Osteoblast (primary cell): ENCODE results near the gene MAMDC4. TPM values are rescaled to one million over a fixed set of nuclear protein-coding genes. Genes with fewer than 3 reads are reported as not detected.
A peak's percentile ranks its signal among the peaks of the same experiment; 100 is the strongest.

Source experiments
- DNase-seq: peaks from one replicate; pipeline ENCODE4 v3.0.0; 2011; ENCODE audit warnings: low spot score, mixed read lengths; ENCODE audit not compliant: insufficient read length; ENCODE audit errors: missing footprints
- H2AFZ ChIP-seq: 2 replicates; pipeline ENCODE4 v1.6.0; 2011; ENCODE audit warnings: mild to moderate bottlenecking, low read length
- H3K27ac ChIP-seq: 2 replicates; pipeline ENCODE4 v1.5.1; 2011; ENCODE audit warnings: mild to moderate bottlenecking, low read depth, low read length, moderate library complexity
- H3K27me3 ChIP-seq: 2 replicates; pipeline ENCODE4 v1.6.0; 2012; ENCODE audit warnings: mild to moderate bottlenecking, control low read depth, inconsistent platforms, low read length, moderate library complexity; ENCODE audit not compliant: insufficient read depth
- H3K36me3 ChIP-seq: 2 replicates; pipeline ENCODE4 v1.5.1; 2011; ENCODE audit warnings: mild to moderate bottlenecking, low read length, control low read depth, moderate library complexity; ENCODE audit not compliant: insufficient read depth
- H3K4me1 ChIP-seq: 2 replicates; pipeline ENCODE4 v1.5.1; 2011; ENCODE audit warnings: mild to moderate bottlenecking, low read length, control low read depth, moderate library complexity; ENCODE audit not compliant: insufficient read depth
- H3K4me2 ChIP-seq: 2 replicates; pipeline ENCODE4 v1.6.0; 2011; ENCODE audit warnings: mild to moderate bottlenecking, low read length; ENCODE audit not compliant: insufficient read depth
- H3K4me3 ChIP-seq: fragments of 200-600 bp; sonication (generic); 3 replicates; pipeline ENCODE4 v1.5.1; 2012; ENCODE audit warnings: mild to moderate bottlenecking, low read length, inconsistent platforms; ENCODE audit not compliant: insufficient read depth
- H3K79me2 ChIP-seq: 2 replicates; pipeline ENCODE4 v1.6.0; 2012; ENCODE audit warnings: mild to moderate bottlenecking, low read length, control low read depth, inconsistent platforms; ENCODE audit not compliant: insufficient read depth
- H3K9me3 ChIP-seq: 2 replicates; pipeline ENCODE4 v1.5.1; 2011; ENCODE audit warnings: low read depth, low read length, control low read depth
- H4K20me1 ChIP-seq: 2 replicates; pipeline ENCODE4 v1.6.0; 2012; ENCODE audit warnings: mild to moderate bottlenecking, low read length, control low read depth; ENCODE audit not compliant: insufficient read depth
- total RNA-seq: library from RNA; depleted of rRNA; stranded (reverse); fragments of >200 nt; gene quantifications from 2 replicates; pipeline ENCODE4 v1.2.3, GENCODE V29; 2012
- TF ChIP-seq, protein P1 (sequence below): IDR thresholded peaks from 2 replicates; pipeline ENCODE4 v1.5.1; 2011; ENCODE audit warnings: mild to moderate bottlenecking, low read depth, low read length, moderate library complexity; ENCODE audit errors: extremely low read depth

Gene MAMDC4
- total RNA-seq, 1 donor = 1.4 TPM

DNA sequence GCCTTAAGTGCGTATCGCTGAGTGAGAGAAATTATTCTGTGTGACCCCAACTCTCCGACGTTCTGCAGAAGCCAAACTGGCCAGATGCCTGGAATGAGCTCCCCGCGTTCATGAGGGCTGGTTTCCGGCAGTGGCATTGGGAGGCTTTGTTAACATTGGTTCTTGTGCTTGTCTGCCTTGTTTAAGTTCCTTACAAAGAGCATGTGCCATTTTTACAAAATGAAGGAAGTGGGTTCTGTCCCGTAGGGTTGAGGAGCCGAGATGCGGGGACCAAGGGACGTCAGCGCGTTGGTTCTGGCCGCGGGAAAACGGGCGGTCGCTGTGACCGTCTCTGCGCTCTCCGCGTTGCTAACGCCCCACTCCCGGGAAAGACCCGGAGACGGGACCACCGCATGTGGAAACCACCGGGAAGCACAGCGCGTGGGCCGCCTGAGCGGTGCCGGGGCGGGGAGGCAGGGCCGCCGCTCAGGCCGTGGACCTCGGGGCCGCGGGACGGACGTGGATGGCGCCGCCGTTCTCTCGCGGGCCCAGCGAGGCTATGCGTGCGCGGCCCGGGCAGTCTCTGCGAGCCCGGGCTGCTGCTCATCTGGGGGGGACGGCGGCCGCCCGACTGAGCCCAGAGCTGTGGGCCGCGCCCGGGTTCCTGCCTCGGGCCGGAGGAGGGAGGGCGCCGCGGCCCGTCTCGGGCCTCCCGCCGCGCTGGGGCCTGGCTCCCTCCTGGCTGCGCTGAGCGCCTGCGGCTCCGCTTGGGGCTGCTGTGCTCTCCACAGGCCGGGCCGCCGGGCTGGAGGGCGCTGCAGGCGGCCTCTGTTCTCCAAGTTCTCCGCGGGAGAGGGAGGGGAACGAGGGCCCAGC is 30.9 kb upstream of the MAMDC4 start:
- no peaks in the 10 kb centered on the region for H3K27me3 ChIP-seq
- peaks cover 14% of the 10 kb centered on the region for H3K36me3 ChIP-seq
- H3K9me3 ChIP-seq = no peaks in the 10 kb centered on the region
- no peak overlapping the region for H2AFZ ChIP-seq
- H3K79me2 ChIP-seq = peaks cover 25% of the 10 kb centered on the region
- peaks cover 22% of the 10 kb centered on the region for H4K20me1 ChIP-seq
- DNase-seq = no peak
- H3K4me3 ChIP-seq = peak overlapping the region; percentile 19
- peak overlapping the region; percentile 33 for H3K4me2 ChIP-seq
- H3K4me1 ChIP-seq = no peaks in the 10 kb centered on the region
- H3K27ac ChIP-seq = no peak overlapping the region
- TF ChIP-seq, protein P1, sequence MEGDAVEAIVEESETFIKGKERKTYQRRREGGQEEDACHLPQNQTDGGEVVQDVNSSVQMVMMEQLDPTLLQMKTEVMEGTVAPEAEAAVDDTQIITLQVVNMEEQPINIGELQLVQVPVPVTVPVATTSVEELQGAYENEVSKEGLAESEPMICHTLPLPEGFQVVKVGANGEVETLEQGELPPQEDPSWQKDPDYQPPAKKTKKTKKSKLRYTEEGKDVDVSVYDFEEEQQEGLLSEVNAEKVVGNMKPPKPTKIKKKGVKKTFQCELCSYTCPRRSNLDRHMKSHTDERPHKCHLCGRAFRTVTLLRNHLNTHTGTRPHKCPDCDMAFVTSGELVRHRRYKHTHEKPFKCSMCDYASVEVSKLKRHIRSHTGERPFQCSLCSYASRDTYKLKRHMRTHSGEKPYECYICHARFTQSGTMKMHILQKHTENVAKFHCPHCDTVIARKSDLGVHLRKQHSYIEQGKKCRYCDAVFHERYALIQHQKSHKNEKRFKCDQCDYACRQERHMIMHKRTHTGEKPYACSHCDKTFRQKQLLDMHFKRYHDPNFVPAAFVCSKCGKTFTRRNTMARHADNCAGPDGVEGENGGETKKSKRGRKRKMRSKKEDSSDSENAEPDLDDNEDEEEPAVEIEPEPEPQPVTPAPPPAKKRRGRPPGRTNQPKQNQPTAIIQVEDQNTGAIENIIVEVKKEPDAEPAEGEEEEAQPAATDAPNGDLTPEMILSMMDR = no peak

DNA sequence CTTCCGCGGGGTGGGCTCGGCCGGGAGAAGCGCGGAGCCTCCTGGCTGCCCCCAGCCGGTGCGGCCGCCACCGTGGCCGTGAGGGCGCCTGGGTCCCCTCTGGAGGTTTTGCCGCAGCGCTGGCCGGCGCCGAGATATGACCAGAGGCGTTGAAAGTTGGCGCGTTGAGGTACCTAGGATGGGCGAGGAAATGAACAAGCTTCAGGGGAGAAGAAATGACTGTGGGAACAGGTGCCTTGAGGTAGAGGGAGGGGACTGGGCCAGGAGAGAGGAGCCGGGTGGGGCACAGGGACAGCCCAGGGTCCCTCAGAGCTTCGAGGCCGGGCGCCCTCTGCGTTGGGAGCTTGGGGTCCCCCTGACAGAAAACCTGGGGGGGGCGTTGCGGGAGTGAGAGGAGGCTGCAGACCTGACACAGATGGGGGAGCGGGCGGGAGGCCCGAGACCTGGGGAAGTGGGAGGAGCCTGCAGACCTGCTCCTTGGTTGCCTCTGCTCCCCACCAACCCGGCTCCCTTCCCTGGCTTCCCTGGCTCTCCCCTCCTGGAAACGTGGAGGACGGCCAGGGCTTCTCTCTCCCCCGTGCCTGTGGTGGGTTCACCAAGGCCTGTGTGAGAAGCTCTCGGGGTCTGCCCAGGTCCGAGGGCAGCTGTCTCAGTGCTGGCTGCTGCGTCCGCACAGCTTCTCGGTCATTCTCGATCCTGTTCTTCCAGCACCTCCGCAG is 30.2 kb upstream of the MAMDC4 start:
- H3K4me2 ChIP-seq = no peak overlapping the region
- peaks cover 22% of the 10 kb centered on the region for H4K20me1 ChIP-seq
- no peak overlapping the region for H3K4me3 ChIP-seq
- no peaks in the 10 kb centered on the region for H3K9me3 ChIP-seq
- H3K79me2 ChIP-seq = peaks cover 22% of the 10 kb centered on the region
- peak; percentile 90 for DNase-seq
- no peaks in the 10 kb centered on the region for H3K27me3 ChIP-seq
- H3K36me3 ChIP-seq = peaks cover 14% of the 10 kb centered on the region
- no peaks in the 10 kb centered on the region for H3K4me1 ChIP-seq
- TF ChIP-seq, protein P1 = no peak
- H3K27ac ChIP-seq = no peak overlapping the region
- H2AFZ ChIP-seq = no peak overlapping the region

DNA sequence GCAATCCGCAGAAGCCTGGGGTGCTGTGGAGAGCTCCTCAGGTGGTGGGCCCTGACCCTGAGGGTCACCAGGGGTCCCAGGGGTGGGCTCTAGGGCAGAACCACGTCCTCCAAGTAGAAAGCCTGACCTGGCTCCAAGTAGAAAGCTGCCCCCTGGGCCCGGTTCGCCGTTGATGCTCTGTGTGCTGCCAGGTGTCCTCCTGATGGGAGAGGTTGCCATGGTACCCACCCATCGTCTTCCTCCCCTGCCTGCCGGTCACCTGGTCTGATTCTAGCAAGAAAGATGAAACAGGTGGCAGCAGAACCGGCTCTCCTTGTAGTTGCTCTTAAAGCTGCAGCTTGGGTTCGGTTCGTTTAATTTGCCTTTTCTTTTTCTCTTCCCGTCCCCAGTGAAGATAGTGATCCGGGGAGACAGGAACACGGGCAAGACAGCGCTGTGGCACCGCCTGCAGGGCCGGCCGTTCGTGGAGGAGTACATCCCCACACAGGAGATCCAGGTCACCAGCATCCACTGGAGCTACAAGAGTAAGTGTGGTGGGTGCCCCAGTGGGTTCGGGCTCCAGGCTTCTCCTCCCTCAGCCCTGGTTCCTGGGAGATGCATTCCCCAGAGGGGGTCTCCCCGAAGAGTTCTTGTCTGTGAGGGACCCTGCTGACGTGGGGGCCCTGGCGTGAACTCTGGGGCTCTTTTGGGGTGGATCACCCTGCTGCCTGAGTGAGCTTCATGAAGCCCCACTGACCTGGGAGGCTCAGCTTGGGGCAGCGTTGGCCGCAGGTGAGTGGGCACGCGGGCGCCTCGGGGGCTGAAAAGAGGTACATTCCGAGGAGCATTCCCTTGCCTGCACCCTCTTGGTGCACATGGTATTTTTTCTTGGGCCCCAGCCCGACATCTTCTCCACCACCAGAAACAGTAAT is 28.8 kb upstream of the MAMDC4 start:
- peaks cover 19% of the 10 kb centered on the region for H4K20me1 ChIP-seq
- TF ChIP-seq, protein P1 = no peak
- no peak for DNase-seq
- no peaks in the 10 kb centered on the region for H3K9me3 ChIP-seq
- H2AFZ ChIP-seq = no peak overlapping the region
- H3K36me3 ChIP-seq = peaks cover 22% of the 10 kb centered on the region
- H3K27ac ChIP-seq = no peak overlapping the region
- H3K4me1 ChIP-seq = no peaks in the 10 kb centered on the region
- no peak overlapping the region for H3K4me2 ChIP-seq
- H3K79me2 ChIP-seq = peaks cover 17% of the 10 kb centered on the region
- no peaks in the 10 kb centered on the region for H3K27me3 ChIP-seq
- H3K4me3 ChIP-seq = no peak overlapping the region
